ENCODE data around the gene HSFX3. TPM values are rescaled to one million over a fixed set of nuclear protein-coding genes. Genes with fewer than 3 reads are reported as not detected.

HSFX3 gene
- total RNA-seq, 1 experiment from 2014 or later, result not detected

GRCh38 chrX:149572743-149573142, 23.0 kb upstream of the HSFX3 start:
- Mint-ChIP-seq H3K4me1 (peaks cover 11 to 25% of the 10 kb centered on the region in 2 experiments), H3K36me3 (ENCODE audit: insufficient read depth in 1 of 3, low read depth in 3 of 3) (no peaks in the 10 kb centered on the region; a peak in 1 of 7 replicates), H3K27ac (no peak overlapping the region), H3K9me3 (peaks cover 33 to 35% of the 10 kb centered on the region in 2 experiments), H3K4me3 (no peak overlapping the region), H3K27me3 (ENCODE audit: low read depth) (no peaks in the 10 kb centered on the region)
- Histone ChIP-seq H3K56ac (ENCODE audit: insufficient read length, low read depth, low read length) (no peak overlapping the region), H3K18ac (ENCODE audit: insufficient read length, low read depth, low read length) (no peak overlapping the region), H3T11ph (ENCODE audit: low read length) (no peak overlapping the region), H2AK5ac (ENCODE audit: insufficient read length, low read length) (no peak overlapping the region), H2AFZ (ENCODE audit: low read length) (no peak overlapping the region), H3K4me2 (ENCODE audit: insufficient read depth, insufficient read length, low read length) (no peak overlapping the region), H3K14ac (ENCODE audit: insufficient read depth, low read length) (no peak overlapping the region), H3K27me3 (ENCODE audit: insufficient read depth, low read length) (no peaks in the 10 kb centered on the region), H3K23me2 (ENCODE audit: insufficient read length, low read depth, low read length, poor library complexity, severe bottlenecking) (no peaks in the 10 kb centered on the region), H2BK12ac (ENCODE audit: insufficient read length, low read depth, low read length) (no peak overlapping the region), H3K9ac (ENCODE audit: extremely low read depth, insufficient read length, low read length) (no peak overlapping the region), H4K91ac (ENCODE audit: insufficient read length, low read depth, low read length) (no peak overlapping the region), H2BK15ac (ENCODE audit: low read depth, low read length) (no peak overlapping the region), H3K23ac (ENCODE audit: insufficient read length, low read depth, low read length) (no peak overlapping the region), H4K8ac (replicated peaks; ENCODE audit: insufficient read length, low read depth, low read length) (no peak overlapping the region), H3K4me1 (ENCODE audit: insufficient read depth, low read length) (no peaks in the 10 kb centered on the region), H2BK120ac (ENCODE audit: low read depth, low read length, poor library complexity, severe bottlenecking) (no peak overlapping the region), H3K79me2 (ENCODE audit: insufficient read depth, low read length) (no peaks in the 10 kb centered on the region), H3K79me1 (ENCODE audit: insufficient read depth, low read depth, low read length, poor library complexity, severe bottlenecking) (no peaks in the 10 kb centered on the region), H3K27ac (ENCODE audit: insufficient read length, low read depth, low read length) (no peak overlapping the region), H2BK20ac (ENCODE audit: low read depth, low read length, poor library complexity, severe bottlenecking) (no peak overlapping the region), H4K5ac (ENCODE audit: insufficient read length, low read depth, low read length) (no peak overlapping the region), H4K20me1 (ENCODE audit: control insufficient read depth, insufficient read depth, insufficient read length) (no peaks in the 10 kb centered on the region), H3K4ac (ENCODE audit: low read depth, low read length) (no peak overlapping the region), H2BK5ac (ENCODE audit: insufficient read length, low read length) (no peak overlapping the region), H3K9me3 (ENCODE audit: control insufficient read depth, low read depth, low read length) (peaks cover 38% of the 10 kb centered on the region)
- WGBS (ENCODE audit: extremely low coverage, insufficient read length, low lambda C conversion rate), result no CpG with 5 or more reads among the region's 1 CpG
- TF ChIP-seq CTCF (conservative IDR thresholded peaks at IDR 0.05), result no peak
- no peak for DNase-seq

Data from H9 (cell line).